Type B pancreatic cell (in vitro differentiated cells): ENCODE measurements around the gene ORC1. TPM values are rescaled to one million over a fixed set of nuclear protein-coding genes. Genes with fewer than 3 reads are reported as not detected.
"Not testable (repeated sequence)": the region's sequence is repeated elsewhere in the genome, so short reads cannot be mapped to it uniquely, and the experiment has no call there.

Experiments used
- DNase-seq: peaks from one replicate; pipeline ENCODE4 v3.0.0; 2021; ENCODE audit warnings: mixed read lengths; ENCODE audit not compliant: unreplicated experiment; ENCODE audit errors: extremely low spot score
- H3K27ac Mint-ChIP-seq: 2 replicates; pipeline ENCODE4 v1.8.0; 2021; ENCODE audit warnings: mild to moderate bottlenecking, mixed read lengths
- H3K27me3 Mint-ChIP-seq: 2 replicates; pipeline ENCODE4 v1.8.0; 2021; ENCODE audit warnings: mixed read lengths
- H3K36me3 Mint-ChIP-seq: 2 replicates; pipeline ENCODE4 v1.8.0; 2021; ENCODE audit warnings: mixed read lengths
- H3K4me1 Mint-ChIP-seq: one replicate; pipeline ENCODE4 v1.8.0; 2021; ENCODE audit warnings: mixed read lengths; ENCODE audit not compliant: unreplicated experiment
- H3K4me3 Mint-ChIP-seq: 2 replicates; pipeline ENCODE4 v1.8.0; 2021; ENCODE audit warnings: mild to moderate bottlenecking, mixed read lengths
- H3K9me3 Mint-ChIP-seq: 2 replicates; pipeline ENCODE4 v1.8.0; 2021; ENCODE audit warnings: mixed read lengths
- CTCF ChIP-seq: fragments of 200-600 bp; sonication (generic); conservative IDR thresholded peaks from 2 replicates; pipeline ENCODE4 v1.5.0; 2021; ENCODE audit warnings: antibody characterized with exemption, mild to moderate bottlenecking
- total RNA-seq: library from RNA; stranded (reverse); gene quantifications from 2 replicates; pipeline ENCODE4 v1.2.1, GENCODE V29; 2021; ENCODE audit warnings: low replicate concordance

ORC1 gene
- total RNA-seq, 1 donor from 2014 or later, result 14.8 TPM

- H3K27me3 Mint-ChIP-seq, result no peaks in the 10 kb centered on the region
- H3K27ac Mint-ChIP-seq, result no peak overlapping the region
- no peak for DNase-seq
- peaks cover 18% of the 10 kb centered on the region for H3K4me1 Mint-ChIP-seq
- H3K4me3 Mint-ChIP-seq, result no peak overlapping the region
- peaks cover 3% of the 10 kb centered on the region for H3K36me3 Mint-ChIP-seq
- TF ChIP-seq CTCF, result no peak
- H3K9me3 Mint-ChIP-seq, result no peaks in the 10 kb centered on the region
Measured at GRCh38 chr1:52399629-52400028, 4.6 kb downstream of the ORC1 start.

GRCh38 chr1:52393174-52393573 is 11.0 kb downstream of the ORC1 start:
- H3K9me3 Mint-ChIP-seq, result no peaks in the 10 kb centered on the region
- no peaks in the 10 kb centered on the region for H3K4me1 Mint-ChIP-seq
- no peaks in the 10 kb centered on the region for H3K27me3 Mint-ChIP-seq
- TF ChIP-seq CTCF, result no peak
- DNase-seq, result no peak
- H3K4me3 Mint-ChIP-seq, result no peak overlapping the region
- H3K36me3 Mint-ChIP-seq, result peaks cover 6% of the 10 kb centered on the region
- no peak overlapping the region for H3K27ac Mint-ChIP-seq

GRCh38 chr1:52386458-52386857 is 17.8 kb downstream of the ORC1 start:
- DNase-seq, result no peak
- H3K4me3 Mint-ChIP-seq, result no peak overlapping the region
- peaks cover 6% of the 10 kb centered on the region for H3K36me3 Mint-ChIP-seq
- H3K27ac Mint-ChIP-seq, result no peak overlapping the region
- H3K9me3 Mint-ChIP-seq, result no peaks in the 10 kb centered on the region
- no peak for TF ChIP-seq CTCF
- H3K27me3 Mint-ChIP-seq, result no peaks in the 10 kb centered on the region
- no peaks in the 10 kb centered on the region for H3K4me1 Mint-ChIP-seq

- Mint-ChIP-seq H3K36me3 (peaks cover 6% of the 10 kb centered on the region), H3K27me3 (no peaks in the 10 kb centered on the region), H3K4me3 (no peak overlapping the region), H3K9me3 (no peaks in the 10 kb centered on the region), H3K4me1 (no peaks in the 10 kb centered on the region), H3K27ac (no peak overlapping the region)
- TF ChIP-seq CTCF, result no peak
- no peak for DNase-seq
Measured at GRCh38 chr1:52385376-52385775, 18.8 kb downstream of the ORC1 start.

GRCh38 chr1:52369851-52370250 is 34.4 kb downstream of the ORC1 start:
- Mint-ChIP-seq H3K4me3 (peak overlapping the region; percentile 53), H3K4me1 (peaks cover 14% of the 10 kb centered on the region)
- not testable (repeated sequence) for H3K9me3 Mint-ChIP-seq, H3K27ac Mint-ChIP-seq, DNase-seq, H3K36me3 Mint-ChIP-seq, H3K27me3 Mint-ChIP-seq

GRCh38 chr1:52368383-52369172 is 35.6 kb downstream of the ORC1 start:
- Mint-ChIP-seq H3K27me3 (no peaks in the 10 kb centered on the region), H3K9me3 (no peaks in the 10 kb centered on the region), H3K36me3 (no peaks in the 10 kb centered on the region), H3K27ac (peak overlapping the region; percentile 83), H3K4me1 (peaks cover 18% of the 10 kb centered on the region), H3K4me3 (peak overlapping the region; percentile 88)
- DNase-seq, result no peak
- TF ChIP-seq CTCF, result peak; percentile 36
